Measurements from ENCODE around the gene FAM117B.

Gene FAM117B

GRCh38 chr2:202634556-202635427 is at the start of gene FAM117B:
Gene FAM117B, plus strand, starts transcription at chr2:202634969. Its CDS starts 219 bp downstream, at chr2:202635188.
- in situ Hi-C loops (cut with HindIII; ENCODE audit: low sequenced_read_pairs): no loop called here

- in situ Hi-C loops (cut with HindIII; ENCODE audit: low sequenced_read_pairs): no loop called here
These were observed 45.9 kb upstream of the FAM117B start for GRCh38 chr2:202588647-202589581.

DNA sequence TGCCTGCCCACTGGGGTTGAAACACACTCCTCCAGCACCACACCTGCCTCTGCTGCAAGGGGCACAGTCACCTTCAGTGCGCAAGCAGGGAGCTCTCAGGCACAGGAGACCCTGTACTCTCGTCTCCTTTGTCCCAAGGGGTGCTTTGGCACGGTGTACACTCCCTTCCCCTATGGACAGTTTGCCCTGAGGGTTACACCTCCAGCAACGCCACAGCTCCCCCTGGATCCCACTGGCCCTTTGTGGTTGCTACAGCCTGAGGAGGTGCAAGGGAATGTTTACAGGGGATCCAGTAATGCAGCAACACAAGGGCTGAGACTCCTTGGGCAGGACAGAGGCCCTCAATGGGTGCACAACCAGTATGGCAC is 45.2 kb upstream of the FAM117B start:
- in situ Hi-C loops (cut with HindIII; ENCODE audit: low sequenced_read_pairs): no loop called here

GRCh38 chr2:202592566-202592965 is 42.2 kb upstream of the FAM117B start:
- in situ Hi-C loops (cut with HindIII; ENCODE audit: low sequenced_read_pairs): no loop called here

DNA sequence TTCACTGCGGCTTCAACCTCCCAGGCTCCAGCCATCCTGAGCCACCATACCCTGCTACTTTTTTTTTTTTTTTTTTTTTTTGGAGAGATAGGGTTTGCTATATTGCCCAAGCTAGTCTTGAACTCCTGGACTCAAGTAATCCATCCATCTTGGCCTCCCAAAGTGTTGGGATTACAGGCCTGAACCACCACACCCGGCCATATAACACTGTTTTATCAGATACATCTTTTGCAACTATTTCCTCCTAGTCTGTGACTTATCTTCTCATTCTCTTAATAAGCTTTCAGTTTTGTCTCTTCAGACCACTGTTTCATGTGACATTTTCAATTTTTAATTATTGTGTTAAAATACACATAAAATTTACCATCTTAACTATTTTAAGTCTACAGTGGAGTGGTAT is 35.7 kb upstream of the FAM117B start:
- in situ Hi-C loops (cut with HindIII; ENCODE audit: low sequenced_read_pairs): no loop called here

DNA sequence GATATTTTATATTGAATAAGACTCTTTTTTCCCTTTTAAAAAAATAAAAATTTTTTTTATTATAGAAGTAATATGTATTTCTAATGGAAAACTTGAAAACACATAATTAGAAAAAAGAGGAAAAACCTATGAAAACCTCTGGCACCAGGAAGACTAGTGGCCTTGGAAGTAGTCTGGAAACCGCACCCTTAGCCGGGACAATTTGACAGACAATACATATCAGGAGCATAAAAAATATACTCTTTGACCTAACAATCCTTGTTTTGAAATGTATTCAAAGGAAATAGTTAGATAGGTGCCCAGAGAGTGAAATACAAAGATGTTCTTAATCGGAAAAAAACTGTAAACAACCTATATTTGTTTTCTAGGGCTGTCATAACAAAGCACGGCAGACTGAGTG is 34.9 kb upstream of the FAM117B start:
- in situ Hi-C loops (cut with HindIII; ENCODE audit: low sequenced_read_pairs): no loop called here

DNA sequence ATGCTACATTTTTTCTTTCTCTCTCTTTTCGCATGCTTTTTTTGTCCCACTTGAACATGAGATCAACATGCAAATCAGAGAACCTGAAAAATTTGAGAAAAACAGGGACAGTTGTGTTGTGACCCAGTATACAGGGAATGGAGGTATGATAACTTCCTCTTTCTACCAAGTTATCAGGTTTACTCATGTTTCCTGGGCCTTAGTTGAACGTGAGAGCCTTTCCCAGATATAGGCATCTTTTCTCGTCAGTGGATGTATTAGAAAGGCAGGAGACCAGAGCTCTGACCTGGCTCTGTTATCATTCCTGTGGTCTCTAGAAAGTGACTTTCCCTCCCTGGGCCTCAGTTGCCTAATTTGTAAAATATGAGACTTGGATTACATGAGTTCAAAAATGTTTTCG is 30.1 kb upstream of the FAM117B start:
- in situ Hi-C loops (cut with HindIII; ENCODE audit: low sequenced_read_pairs): no loop called here

DNA sequence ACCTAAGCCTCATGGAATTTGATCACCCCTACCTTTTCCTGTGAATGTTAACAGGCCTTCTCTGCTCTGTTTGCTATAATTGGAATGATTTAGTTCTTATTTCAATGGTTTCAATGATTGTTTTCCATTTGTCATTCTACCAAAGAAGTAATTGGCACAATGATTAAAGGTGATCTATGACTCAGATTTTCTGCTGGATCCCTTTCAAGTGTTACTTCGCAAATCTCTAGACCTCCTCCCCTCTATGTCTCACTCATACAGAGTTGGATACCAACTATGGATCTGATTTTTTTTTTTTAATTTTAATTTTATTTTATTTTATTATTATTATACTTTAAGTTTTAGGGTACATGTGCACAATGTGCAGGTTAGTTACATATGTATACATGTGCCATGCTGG is 29.6 kb upstream of the FAM117B start:
- in situ Hi-C loops (cut with HindIII; ENCODE audit: low sequenced_read_pairs): no loop called here

DNA sequence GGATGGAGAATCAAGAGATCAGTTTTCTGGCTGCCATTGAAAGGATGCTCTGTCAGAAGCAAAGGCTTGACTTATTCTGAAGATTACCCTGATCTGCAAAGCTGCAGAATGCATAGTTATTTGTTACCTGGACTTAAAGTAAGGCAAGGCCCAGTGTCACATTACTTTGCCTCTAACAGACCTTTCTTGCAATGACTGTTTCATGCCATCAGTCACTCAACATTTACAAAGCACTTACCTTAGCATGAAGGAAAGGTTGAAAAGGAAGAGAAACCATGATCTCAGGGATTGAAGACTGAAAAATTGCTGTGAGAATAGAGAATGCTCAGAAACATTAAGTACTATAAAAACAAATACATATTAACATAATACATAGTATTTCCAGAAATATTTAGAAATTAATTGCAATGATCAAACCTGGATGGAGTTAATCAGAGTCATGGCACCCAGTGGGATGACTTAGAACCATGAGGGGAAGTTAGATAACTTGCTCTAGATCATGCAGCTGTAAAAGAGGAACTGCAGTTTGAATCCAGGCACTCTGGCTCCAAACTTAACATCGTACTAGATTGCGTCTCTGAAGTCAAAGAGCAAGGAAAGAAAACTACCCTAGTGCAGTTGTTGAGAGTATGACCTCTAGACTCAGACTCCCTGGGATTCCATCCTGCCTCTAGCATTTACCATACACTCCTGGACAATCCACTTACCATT is 26.5 kb upstream of the FAM117B start:
- in situ Hi-C loops (cut with HindIII; ENCODE audit: low sequenced_read_pairs): no loop called here

DNA sequence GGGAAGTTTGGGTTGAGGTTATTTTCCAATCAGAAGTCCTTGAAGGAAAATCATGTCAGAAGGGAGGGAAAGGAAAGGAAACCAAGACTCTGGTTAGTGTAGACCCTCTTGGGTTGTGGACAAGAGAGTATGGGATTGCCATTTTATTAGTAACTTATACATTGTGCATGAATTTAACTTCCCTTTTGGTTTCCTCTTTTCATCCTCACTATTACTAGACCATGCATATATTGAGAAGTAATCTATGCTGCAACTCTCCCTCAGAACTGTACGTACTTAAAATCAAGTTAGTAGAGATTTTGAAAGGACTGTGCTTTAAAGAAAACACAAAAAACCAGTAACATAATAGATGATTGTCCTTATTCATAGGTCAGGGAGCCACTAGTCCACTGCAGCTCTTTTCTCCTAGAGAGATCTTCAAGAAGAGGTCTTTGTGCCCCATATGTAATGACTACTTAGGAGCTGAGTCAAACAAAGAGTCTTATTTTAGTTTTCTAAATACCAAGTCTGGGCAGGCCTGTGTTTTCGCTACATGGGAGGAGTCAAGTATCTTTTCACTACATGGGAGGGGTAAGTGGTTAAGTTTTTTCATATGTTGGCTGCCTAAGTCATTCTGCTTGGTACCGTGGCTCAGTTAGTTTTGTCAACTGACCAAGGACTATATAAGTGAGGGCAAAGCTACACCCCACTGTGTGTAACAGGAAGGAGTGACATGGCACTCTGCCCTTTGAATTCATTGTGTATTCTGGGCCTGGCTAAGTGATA is 25.2 kb upstream of the FAM117B start:
- in situ Hi-C loops (cut with HindIII; ENCODE audit: low sequenced_read_pairs): no loop called here

- in situ Hi-C loops (cut with HindIII; ENCODE audit: low sequenced_read_pairs): no loop called here
These were observed 24.4 kb upstream of the FAM117B start for GRCh38 chr2:202610380-202610779.

- in situ Hi-C loops (cut with HindIII; ENCODE audit: low sequenced_read_pairs): no loop called here
These were observed 22.6 kb upstream of the FAM117B start for GRCh38 chr2:202612145-202612544.

GRCh38 chr2:202613479-202613878 is 21.3 kb upstream of the FAM117B start:
- in situ Hi-C loops (cut with HindIII; ENCODE audit: low sequenced_read_pairs): no loop called here

DNA sequence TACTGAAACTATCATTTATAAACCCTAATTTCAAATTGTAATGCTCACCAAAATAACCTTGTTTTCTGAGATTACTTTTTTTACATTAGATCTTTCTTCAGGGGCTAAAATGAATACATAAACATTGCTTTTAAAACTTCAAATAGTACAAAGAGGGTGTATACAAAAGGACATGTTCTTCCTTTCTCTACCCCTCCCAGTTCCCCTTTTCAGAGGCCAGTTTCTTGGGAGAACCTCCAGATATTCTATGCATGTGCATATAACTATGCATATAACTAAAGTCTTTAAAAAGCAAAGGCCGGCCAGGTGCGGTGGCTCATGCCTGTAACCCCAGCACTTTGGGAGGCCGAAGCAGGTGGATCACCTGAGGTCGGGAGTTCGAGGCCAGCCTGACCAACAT is 10.6 kb upstream of the FAM117B start:
- in situ Hi-C loops (cut with HindIII; ENCODE audit: low sequenced_read_pairs): no loop called here

DNA sequence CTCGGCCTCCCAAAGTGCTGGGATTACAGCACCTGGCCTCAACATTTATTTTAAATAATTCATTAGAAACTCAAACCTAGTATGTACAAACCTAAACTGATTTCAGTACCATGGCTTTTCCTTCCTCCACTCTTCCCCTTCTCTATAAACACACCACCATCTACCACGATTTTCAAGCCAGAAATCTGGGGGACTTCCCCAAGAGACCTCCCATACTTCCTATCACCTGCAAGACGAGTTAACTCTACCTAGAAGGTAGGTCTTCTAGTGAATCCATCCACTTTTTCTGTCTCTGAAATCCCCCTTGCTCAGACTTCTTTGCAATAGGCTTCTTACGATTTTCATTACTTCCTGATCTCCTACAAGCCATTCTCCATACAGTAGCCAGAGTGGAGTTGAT is 7.7 kb upstream of the FAM117B start:
- in situ Hi-C loops (cut with HindIII; ENCODE audit: low sequenced_read_pairs): no loop called here

- in situ Hi-C loops (cut with HindIII; ENCODE audit: low sequenced_read_pairs): no loop called here
These were observed 6.0 kb upstream of the FAM117B start for GRCh38 chr2:202628646-202629198.

GRCh38 chr2:202632682-202633290 is 2.0 kb upstream of the FAM117B start:
- in situ Hi-C loops (cut with HindIII; ENCODE audit: low sequenced_read_pairs): no loop called here

DNA sequence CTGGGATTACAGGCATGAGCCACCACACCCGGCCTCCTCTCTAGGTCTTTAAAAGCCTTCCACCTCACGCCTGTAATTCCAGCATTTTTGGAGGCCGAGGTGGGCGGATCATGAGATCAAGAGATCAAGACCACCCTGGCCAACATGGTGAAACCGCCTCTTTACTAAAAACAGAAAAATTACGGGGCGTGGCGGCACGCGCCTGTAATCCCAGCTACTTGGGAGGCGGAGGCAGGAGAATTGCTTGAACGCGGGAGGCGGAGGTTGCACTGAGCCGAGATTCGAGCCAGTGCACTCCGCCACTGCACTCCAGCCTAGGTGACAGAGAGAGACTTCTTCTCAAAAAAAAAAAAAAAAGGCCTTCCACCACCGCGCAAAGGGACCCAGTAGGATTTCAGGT is 1.3 kb upstream of the FAM117B start:
- in situ Hi-C loops (cut with HindIII; ENCODE audit: low sequenced_read_pairs): no loop called here

GRCh38 chr2:202635428-202636212 is 851 bp downstream of the FAM117B start:
- in situ Hi-C loops (cut with HindIII; ENCODE audit: low sequenced_read_pairs): no loop called here
